Ishikawa (cell line): ENCODE measurements around the gene ZGPAT.

Source experiments
- CEBPB ChIP-seq: IDR thresholded peaks from 2 replicates; pipeline ENCODE4 v1.6.1; 2012
- EP300 ChIP-seq: IDR thresholded peaks from 2 replicates; pipeline ENCODE4 v1.6.1; 2012; ENCODE audit warnings: borderline replicate concordance
- FOXM1 ChIP-seq: IDR thresholded peaks from 2 replicates; pipeline ENCODE4 v1.6.1; 2012; ENCODE audit warnings: low read depth, borderline replicate concordance
- TAF1 ChIP-seq: IDR thresholded peaks from 2 replicates; pipeline ENCODE4 v1.6.1; 2012; ENCODE audit warnings: low read depth, mild to moderate bottlenecking
- TEAD4 ChIP-seq: IDR thresholded peaks from 2 replicates; pipeline ENCODE4 v1.6.1; 2012
- TF ChIP-seq, protein P1 (sequence below): IDR thresholded peaks from 2 replicates; pipeline ENCODE4 v1.6.1; 2012; ENCODE audit warnings: low read depth, mild to moderate bottlenecking

DNA sequence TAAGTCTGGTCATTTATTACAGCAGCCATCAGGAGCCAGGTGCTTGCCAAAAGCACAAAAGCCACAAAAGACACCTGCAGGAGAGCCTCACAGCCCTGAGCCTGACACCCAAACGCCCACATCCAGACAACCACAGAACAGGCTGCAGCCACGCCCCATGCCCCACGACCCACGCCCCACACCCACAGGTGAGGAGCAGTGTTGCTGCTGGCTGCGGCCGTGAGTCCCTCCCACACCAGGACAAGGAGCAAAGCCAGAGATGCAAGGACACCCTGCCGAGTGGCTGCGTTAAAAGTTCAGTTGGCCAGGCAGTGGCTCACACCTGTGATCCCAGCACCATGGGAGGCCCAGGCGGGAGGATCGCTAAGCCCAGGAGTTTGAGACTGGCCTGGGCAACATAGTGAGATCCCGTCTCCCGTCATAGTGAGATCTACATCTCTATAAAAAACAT, 74.7 kb downstream of the ZGPAT start:
- TF ChIP-seq CEBPB (no peak), EP300 (no peak), TAF1 (no peak), FOXM1 (no peak), TEAD4 (no peak)
- TF ChIP-seq, protein P1, sequence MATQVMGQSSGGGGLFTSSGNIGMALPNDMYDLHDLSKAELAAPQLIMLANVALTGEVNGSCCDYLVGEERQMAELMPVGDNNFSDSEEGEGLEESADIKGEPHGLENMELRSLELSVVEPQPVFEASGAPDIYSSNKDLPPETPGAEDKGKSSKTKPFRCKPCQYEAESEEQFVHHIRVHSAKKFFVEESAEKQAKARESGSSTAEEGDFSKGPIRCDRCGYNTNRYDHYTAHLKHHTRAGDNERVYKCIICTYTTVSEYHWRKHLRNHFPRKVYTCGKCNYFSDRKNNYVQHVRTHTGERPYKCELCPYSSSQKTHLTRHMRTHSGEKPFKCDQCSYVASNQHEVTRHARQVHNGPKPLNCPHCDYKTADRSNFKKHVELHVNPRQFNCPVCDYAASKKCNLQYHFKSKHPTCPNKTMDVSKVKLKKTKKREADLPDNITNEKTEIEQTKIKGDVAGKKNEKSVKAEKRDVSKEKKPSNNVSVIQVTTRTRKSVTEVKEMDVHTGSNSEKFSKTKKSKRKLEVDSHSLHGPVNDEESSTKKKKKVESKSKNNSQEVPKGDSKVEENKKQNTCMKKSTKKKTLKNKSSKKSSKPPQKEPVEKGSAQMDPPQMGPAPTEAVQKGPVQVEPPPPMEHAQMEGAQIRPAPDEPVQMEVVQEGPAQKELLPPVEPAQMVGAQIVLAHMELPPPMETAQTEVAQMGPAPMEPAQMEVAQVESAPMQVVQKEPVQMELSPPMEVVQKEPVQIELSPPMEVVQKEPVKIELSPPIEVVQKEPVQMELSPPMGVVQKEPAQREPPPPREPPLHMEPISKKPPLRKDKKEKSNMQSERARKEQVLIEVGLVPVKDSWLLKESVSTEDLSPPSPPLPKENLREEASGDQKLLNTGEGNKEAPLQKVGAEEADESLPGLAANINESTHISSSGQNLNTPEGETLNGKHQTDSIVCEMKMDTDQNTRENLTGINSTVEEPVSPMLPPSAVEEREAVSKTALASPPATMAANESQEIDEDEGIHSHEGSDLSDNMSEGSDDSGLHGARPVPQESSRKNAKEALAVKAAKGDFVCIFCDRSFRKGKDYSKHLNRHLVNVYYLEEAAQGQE: no peak
